GM21447 (cell line): ENCODE measurements around the gene UBE2K.
"Not testable (repeated sequence)": the region's sequence is repeated elsewhere in the genome, so short reads cannot be mapped to it uniquely, and the experiment has no call there.

Experiments
- ATAC-seq: cut with Tn5 transposase; IDR thresholded peaks from one replicate; pipeline ENCODE4 v1.9.1; 2021; ENCODE audit not compliant: unreplicated experiment

Gene UBE2K

GRCh38 chr4:39792529-39792928 is 94.6 kb downstream of the UBE2K start:
- ATAC-seq, result no peak

DNA sequence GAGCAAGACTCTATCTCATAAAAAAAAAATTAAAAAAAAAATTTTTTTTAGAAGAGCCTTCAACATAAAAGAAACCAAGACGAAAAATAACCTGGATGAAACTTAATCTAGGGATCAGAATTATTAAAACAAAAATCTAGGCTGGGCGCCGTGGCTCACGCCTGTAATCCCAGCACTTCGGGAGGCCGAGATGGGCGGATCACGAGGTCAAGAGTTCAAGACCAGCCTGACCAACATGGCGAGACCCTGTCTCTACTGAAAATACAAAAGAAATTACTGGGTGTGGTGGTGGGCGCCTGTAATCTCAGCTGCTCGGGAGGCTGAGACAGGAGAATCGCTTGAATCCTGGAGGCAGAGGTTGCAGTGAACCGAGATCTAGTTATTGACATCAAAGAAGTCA is 95.0 kb downstream of the UBE2K start:
- not testable (repeated sequence) for ATAC-seq

- ATAC-seq, result no peak
Observed at GRCh38 chr4:39802005-39802404, 104.1 kb downstream of the UBE2K start.

GRCh38 chr4:39808231-39808749 is 110.4 kb downstream of the UBE2K start:
- no peak for ATAC-seq

GRCh38 chr4:39812500-39812899 is 114.6 kb downstream of the UBE2K start:
- no peak for ATAC-seq

- not testable (repeated sequence) for ATAC-seq
Observed at GRCh38 chr4:39813033-39813432, 115.1 kb downstream of the UBE2K start.

GRCh38 chr4:39813761-39814160 is 115.8 kb downstream of the UBE2K start:
- ATAC-seq, result not testable (repeated sequence)

- no peak for ATAC-seq
Observed at GRCh38 chr4:39814403-39815185, 116.7 kb downstream of the UBE2K start.

DNA sequence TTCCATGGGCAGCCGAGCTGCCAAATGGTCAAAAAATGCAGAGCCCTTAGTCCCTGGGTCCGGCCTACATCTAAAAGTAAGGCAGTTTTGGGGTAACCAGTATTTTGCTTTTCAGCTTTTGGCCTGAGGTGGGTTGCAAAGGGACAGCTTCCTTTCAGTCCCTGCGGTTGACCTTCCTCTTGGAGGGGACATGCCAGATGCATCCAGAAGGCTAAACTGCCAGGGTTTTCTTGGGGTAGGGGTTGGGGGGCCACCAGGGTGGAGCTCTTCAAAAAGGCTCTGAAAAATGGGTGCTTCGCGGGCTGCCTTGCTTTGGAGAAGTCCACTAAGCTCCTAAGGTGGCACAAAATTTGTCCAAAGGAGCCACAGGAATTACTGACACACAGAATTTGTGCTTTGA is 120.7 kb downstream of the UBE2K start:
- ATAC-seq, result no peak

- ATAC-seq, result no peak
Observed at GRCh38 chr4:39820186-39820585, 122.2 kb downstream of the UBE2K start.

DNA sequence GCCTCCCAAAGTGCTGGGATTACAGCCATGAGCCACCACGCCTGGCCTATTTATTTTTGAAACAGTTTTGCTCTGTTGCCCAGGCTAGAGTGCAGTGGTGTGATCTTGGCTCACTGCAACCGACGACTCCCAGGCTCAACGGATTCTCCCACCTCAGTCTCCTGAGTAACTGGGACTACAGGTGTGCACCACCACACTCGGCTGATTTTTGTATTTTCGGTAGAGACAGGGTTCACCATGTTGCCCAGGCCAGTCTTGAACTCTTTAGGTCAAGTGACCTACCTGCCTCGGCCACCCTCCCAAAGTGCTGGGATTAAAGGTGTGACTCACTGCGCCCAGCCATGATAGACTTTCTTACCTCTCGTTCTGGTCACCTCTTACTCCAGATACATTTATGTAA is 124.0 kb downstream of the UBE2K start:
- no peak for ATAC-seq

GRCh38 chr4:39822662-39823061 is 124.7 kb downstream of the UBE2K start:
- ATAC-seq, result no peak

- ATAC-seq, result no peak
Observed at GRCh38 chr4:39823191-39823590, 125.3 kb downstream of the UBE2K start.

GRCh38 chr4:39825090-39825489 is 127.2 kb downstream of the UBE2K start:
- no peak for ATAC-seq

DNA sequence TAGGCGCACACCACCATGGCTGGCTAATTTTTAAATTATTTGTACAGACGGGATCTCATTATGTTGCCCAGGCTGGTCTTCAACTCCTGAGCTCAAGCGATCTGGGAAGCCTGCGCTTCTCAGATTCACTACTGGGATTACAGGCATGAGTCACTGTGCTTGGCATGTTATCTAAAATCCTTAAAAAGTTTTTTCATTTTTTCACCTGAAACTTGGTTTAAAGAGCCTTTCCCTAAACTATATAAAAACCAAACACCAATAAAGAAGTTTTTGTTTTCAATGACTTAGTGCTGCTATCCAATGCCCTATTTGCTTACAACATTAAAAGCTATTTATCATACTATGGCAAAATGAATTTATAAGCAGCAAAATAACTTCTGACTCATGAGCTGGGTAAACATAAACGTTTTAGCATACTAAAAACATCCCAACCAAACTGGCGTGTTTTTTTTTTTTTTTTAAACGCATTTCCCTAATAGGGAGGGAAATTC is 127.8 kb downstream of the UBE2K start:
- ATAC-seq, result no peak
